ENCODE data around the gene ADAMTS5.

Gene ADAMTS5

DNA sequence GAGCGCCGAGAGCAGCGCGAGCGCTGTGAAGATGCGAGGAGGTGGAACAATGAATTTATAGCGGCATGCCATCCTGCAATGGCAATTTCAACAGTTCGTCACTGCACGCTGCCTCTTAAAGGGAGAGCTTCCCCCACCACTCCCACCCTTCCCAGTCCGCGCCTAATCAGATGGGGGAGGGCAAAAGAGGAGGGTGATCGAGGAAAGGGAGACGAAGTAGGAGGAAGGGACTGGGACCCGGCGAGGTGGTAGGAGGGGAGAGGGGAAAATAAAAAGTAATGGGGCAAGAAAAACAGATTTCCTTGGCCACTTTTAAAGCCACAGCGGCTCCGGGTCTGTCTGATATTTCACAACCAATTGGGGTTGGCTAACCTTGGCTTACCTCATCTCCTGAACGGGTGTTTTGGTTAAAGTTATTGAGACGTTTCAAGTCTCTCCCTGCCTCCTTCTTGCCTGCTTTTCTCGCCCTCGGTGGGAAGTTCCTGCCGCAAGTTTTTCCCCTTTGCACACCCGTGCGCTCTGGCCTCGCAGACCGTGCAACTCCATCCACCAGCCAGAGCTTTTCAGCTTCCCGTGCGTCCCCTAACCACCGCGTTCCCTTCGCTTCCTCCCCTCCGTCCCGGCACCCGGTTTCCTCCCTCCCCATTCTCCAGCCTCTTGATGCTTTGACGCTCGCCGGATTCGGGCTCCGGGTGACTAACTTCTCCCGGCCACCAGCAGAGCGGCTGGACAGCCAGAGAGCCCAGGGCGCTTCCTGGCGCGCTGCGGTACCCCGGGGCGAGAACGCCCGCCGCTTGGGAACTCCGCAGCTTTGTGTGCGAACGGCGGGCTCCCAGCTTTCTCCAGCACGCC, at the start of gene ADAMTS5:
TSS of gene ADAMTS5 (minus strand) at position 27 of the 852 bp plus-strand sequence. CDS start 697 bp downstream, outside the sequence.
- peak; percentile 83 for DNase-seq

DNA sequence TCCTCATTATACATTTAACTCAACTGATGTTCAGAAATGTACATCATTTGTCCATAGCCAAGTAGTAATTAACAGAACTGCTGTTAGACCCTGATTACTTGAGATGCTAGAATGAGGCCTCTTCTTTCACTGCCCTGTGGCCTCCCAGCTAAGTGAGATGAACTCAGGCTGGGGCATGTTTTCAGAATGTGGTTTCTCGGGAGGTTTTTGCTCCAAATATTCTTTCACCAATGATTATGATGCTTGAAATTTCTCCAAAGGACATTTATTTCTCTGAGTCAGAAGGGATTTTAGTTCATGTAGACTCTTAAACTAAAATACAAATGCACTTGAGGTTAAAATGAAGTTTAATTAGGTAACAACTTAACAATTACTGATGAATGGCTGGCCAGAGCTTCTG, 34.6 kb upstream of the ADAMTS5 start:
- DNase-seq = no peak

- DNase-seq = no peak
These were observed 16.7 kb upstream of the ADAMTS5 start for GRCh38 chr21:26983576-26983975.

DNA sequence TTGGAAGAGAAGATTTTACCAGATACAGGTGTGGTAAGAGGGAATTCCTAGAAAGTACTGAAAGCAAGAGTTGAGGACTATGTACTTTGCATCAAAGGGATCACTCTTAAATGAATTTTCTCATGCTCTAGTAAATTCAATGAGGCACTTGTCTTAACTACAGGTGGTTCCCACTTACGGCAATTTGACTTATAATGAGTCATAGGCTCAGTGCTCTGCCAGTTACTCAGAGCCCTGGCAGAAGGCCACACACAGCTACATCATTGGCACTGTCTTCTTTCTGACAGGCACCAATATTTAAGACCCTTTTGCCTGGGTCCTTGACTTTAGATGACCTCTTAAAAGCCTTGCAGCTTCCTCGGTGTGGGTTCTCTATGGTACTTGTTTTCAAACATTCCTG, 15.9 kb upstream of the ADAMTS5 start:
- DNase-seq = no peak

DNA sequence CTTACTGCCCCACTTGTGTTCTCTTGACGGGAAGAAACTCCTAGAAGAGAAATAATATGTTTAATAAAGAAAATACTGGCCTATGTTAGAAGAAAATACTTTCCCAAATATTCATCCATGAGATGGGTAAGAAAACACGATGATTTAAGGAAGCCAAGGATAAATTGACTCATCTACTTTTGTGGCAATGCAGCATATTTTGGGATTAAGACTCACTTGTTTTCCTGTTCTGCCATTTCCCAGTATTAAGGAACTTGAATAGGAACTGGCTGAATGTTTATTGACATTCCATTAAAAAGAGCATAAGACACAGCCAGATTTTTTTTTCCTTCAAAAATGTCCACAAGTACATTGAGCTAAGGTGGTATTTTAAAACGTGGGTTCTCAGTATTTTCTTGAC, 10.9 kb upstream of the ADAMTS5 start:
- DNase-seq = no peak

DNA sequence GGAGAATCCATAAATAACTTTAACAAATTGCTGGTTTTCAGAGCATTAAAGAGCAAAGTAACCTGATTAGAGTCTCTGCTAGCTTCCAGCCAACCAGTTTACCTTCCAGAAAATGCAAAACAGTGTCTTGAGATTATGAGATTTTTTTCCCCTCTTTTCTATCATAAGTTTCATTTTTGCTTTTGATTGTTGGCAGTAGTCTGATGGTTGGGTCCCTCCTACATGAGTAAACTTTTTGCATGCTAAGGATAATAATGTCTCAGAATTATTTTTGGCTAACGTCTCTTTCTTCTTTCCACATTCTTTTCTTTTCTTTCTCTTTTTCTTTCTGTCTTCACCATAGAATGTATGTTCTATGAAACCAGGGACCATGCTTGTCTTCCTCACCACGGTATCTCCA, 6.3 kb upstream of the ADAMTS5 start:
- no peak for DNase-seq

DNA sequence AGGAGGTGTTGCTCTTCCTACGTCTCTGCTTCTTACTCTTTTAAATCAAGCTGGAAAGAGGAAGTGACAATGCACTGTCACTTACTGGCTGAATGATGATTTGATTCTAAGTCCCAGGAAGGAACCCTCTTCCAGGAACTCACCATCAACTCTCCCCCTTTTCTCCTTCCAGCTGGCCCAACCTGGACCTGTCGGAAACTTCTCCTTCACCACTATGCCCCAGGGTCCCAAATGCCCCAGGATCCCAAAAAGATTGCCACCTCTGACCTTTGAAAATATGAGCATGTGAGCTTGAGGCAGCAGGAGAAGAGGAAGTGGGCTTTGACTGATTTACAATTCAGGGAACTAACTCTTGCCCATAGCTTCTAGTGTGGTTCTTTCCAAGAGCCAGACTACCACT, 5.3 kb upstream of the ADAMTS5 start:
- DNase-seq = no peak

- no peak for DNase-seq
These were observed 3.3 kb upstream of the ADAMTS5 start for GRCh38 chr21:26969971-26970725.

GRCh38 chr21:26966649-26967061, 233 bp downstream of the ADAMTS5 start:
- DNase-seq = no peak

DNA sequence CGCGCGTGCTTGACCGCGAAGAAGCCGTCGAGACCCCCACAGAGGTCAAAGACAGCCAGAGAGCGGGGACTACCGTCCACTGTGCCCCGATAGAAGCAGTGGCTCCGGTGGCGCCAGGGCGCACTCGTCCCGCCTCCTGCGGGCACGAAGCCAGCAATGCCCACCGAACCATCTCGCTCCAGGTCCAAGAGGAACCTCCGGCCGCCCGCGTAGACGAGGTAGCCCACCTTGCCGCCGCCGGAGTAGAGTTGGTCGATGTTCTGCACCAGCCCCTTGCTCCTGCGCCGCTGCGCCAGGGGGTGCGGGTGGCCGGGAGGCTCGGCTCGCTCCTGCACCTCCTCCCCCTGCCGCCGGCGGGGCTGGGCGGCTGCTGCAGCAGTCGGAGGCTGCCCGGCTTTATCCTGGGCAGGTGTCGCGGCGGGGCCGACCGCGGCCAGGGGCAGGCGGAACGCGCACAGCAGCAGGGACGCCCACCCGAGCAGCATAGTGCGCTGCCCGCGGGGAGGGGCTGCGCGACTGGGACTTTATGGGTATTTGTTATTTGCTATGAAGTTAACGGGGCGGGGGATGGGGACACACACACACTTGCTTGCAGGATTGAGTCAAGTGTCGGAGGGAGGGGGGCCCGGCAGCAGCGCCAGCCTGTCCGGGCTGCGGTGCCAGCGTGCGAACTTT, 844 bp downstream of the ADAMTS5 start:
- peak; percentile 79 for DNase-seq

DNA sequence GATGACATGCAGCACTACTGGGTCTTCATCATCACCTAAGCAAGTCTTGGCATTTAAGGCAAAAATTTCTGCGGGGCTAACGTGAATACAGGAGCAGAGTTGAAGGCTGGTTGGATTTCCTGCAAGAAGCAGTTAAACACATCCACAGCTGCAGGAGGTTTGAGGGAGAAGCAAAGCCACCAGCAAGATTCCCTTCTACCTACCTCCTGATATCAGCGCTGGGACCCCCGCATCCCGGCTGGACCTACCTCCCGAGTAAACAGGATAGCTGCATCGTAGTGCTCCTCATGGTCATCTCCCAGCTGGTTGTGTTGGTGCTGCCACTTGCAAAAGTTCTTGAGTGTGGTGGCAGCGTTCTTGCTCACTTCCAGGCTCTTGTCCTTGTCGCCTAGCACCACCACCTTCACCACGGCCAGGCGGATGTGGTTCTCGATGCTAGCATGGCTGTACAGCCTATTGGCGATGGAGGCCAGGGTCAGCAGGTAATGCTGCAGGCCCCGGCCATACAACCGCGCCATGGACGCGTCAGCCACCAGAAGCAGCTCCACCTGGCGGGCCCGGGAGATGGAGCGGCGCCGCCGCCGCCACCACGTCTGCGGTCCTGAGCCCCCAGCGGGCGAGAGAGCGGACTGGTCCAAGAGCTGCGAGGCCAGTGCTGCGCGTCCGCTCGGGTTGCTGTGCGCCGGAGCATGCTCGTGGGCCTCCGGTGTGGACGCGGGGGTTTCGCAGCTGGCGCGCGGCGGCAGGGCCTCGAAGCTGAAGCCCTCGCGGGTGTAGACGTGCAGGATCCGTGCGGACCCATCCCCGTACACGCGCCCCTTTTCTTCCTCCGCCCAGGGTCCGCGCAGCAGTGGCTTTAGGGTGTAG, 1.6 kb downstream of the ADAMTS5 start:
- DNase-seq = peak; percentile 86

GRCh38 chr21:26964170-26964778, 2.6 kb downstream of the ADAMTS5 start:
- peak; percentile 85 for DNase-seq

GRCh38 chr21:26962621-26963181, 4.2 kb downstream of the ADAMTS5 start:
- no peak for DNase-seq

DNA sequence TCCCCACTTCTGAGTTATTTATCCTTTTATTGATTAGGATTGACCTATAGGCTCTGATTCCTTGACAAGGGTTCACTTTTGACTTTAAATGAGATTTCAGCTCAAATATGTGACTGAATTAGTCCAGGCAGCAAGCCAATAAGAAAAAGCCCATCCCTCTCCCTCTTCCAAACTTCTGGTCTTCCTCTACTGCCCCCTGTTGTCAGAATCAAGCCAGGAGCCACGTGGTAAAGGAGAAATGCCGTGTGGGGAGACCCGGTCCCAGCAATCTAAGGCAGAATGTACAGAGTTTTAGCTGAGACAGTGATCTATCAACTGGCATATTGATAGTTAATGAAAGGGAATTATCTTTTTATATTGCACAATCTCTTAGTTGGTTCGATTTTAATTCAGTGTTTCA, 5.2 kb downstream of the ADAMTS5 start:
- DNase-seq = no peak

DNA sequence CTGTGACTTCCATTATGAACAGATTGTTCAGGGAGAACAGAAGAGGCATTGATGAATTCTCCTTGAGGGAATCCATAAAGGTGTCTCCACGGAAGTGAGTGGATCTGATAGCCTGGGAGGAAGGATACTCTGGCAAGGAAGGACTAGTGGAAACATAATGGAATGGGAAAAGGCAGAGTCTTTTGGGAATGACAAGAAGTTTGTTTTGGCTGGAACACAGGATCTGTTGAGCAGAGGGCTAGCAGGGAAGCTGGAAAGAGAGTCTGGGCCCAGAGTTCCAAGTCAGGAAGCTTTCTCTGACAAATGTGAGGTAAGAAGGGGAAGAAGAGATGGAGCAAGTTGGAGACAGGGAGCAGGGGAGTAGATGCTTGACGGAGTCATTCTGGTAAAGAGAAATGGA, 8.1 kb downstream of the ADAMTS5 start:
- DNase-seq = no peak

DNA sequence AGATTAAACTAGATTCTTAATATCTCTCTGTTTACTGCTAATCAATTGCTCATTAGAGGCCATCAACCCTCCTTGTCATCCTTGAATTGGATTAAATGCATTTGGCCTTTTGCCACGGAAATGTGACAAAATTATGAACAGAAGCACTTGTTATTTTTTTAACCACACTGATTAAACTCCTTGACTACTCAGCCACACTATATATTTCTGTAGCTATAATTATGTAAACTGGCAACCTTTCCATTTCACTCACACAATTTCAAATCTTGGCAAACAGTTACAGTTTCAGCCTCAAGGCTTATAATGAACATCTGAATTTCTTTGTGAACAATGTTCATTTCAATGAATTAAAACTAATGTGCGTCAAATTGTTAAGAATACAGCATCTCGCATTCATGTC, 10.1 kb downstream of the ADAMTS5 start:
- no peak for DNase-seq

DNA sequence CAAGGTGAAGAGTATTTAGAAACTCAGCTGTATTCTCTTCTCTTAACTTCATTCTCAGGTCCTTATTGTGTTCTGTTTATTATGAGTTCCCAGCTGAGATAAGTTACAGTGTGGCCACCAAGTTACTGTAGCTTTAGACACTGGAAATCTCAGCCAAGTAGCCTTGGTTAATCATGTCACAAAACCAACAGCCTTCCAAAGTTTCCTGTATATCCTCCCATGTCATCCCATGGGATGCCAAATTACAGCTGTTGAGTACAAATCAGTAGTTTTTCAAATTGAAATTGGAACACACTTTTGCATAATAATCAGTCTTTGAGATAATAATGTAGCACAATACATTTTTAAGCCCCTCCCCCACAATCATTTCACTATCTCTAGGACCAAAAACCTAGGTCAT, 10.7 kb downstream of the ADAMTS5 start:
- DNase-seq = no peak

GRCh38 chr21:26954662-26955121, 12.2 kb downstream of the ADAMTS5 start:
- no peak for DNase-seq

DNA sequence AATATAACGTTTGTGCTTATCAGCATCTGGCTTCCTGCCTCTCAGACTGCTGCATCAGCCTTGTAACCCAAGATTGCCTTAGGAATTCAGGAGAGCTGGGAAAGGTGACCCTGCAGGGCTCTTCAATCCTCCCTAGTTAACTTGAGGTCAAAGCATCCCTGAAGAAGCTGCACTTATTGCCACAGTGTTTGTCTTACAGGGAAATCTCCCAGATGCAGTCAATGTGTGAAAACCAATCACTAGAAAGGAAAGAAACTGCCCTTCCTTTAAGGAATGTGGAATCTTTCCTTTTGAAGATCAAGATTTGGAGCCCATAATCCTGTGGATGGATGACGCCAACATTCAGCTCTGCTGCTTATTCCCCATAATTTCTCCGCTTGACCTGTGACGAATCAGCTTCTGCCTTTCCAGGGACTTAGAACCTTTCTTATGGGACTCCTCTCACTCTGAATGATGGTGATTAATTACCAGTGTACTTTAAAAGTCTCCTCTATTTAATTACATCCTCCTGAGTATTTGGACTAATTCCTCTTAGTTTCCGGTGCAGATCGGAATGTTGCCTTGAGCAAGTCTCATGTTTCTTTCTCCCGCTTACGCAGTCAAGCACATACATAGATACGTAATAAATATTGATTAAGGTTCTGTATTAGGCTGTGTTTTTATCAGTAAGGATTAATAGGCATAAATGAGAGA, 14.4 kb downstream of the ADAMTS5 start:
- DNase-seq = no peak

GRCh38 chr21:26949830-26950229, 17.1 kb downstream of the ADAMTS5 start:
- no peak for DNase-seq

DNA sequence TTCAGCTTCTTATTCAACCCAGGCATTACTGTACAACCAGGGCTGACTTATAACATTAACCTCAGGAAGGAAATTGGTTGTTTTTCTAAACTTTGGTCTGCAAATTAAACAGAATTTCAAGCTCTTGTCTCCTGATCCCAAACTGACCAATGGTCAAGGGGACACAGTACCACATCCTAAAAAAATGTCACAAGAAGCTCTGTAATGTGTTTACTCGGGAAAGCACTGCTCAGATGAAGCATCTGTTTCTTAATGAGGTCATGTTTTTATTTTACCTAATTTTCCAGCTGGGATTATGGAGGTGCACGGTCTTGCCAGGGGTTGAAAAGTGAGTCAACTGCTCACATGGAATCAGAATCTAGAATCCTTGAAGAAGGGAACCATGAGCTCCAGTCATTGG, 18.7 kb downstream of the ADAMTS5 start:
- DNase-seq = no peak
